GM06990 (cell line): ENCODE measurements around the gene GPATCH2L.

Experiments
- DNase-seq: peaks from one replicate; pipeline ENCODE4 v3.0.0-alpha.2; 2011; ENCODE audit not compliant: insufficient read length; ENCODE audit errors: extremely low read depth
- H3K27me3 ChIP-seq: replicated peaks from 2 replicates; pipeline ENCODE4 v1.6.0; 2011; ENCODE audit warnings: low read length; ENCODE audit not compliant: control insufficient read depth, insufficient read depth
- H3K36me3 ChIP-seq: 2 replicates; pipeline ENCODE4 v1.5.1; 2011; ENCODE audit warnings: low read length; ENCODE audit not compliant: control insufficient read depth, insufficient read depth
- H3K4me3 ChIP-seq: replicated peaks from 2 replicates; pipeline ENCODE4 v1.5.1; 2011; ENCODE audit warnings: low read depth, mild to moderate bottlenecking, control low read depth, low read length
- TF ChIP-seq, protein P1 (sequence below): IDR thresholded peaks from 2 replicates; pipeline ENCODE4 v1.5.1; 2011; ENCODE audit warnings: low read length, control low read depth, mild to moderate bottlenecking, inconsistent platforms; ENCODE audit not compliant: insufficient read depth, poor library complexity, severe bottlenecking

GPATCH2L gene

DNA sequence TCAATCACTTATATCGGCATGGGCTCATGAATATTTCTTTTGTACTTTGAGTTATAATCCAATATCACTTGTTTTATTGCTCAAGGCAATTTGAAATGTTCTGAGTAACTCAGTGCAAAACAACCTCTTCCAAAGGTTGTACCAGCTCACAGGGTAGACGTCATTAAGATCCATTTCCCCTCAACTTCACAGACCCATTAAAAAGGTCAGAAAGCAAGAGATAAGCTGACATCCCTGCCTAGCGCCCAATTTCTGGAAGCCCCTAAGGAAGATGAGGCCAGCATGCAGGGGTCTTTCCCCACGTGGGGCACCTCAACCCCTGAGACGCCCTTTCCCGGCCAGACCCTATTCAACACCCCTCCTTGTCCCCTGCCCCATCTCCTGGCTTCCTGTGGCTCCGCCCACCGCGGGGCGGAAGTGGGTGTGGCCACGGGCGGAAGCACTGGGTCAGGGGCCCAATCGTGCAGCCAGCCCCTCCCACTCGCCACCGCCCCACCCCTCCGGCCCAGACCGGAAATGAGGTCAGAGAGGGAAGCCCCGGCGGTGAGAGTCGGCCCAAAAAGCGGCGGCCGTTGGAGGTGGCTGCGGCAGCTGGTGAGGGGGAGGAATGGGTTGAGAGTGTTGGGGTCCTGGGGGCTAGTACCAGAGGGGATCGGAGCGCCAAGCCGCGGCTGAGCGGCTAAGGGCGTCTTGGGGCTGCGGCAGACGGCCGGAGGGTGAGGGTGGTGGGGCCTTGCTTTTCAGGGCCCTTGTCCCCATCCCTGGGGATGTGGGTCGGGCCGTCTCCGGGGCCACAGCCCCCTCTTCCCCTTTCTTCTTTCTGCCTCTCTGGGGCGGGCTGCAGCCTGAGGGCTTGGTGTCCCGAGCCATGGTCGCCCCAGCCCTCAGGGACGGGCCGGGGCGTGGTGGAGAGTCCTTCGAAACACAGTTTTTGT, at the start of gene GPATCH2L:
Gene GPATCH2L, plus strand, starts transcription at position 525 of the 935 bp plus-strand sequence. CDS start 2,442 bp downstream, outside the sequence.
- no peaks in the 10 kb centered on the region for H3K27me3 ChIP-seq
- H3K4me3 ChIP-seq: peak within 1 kb of the TSS; percentile 97
- TF ChIP-seq, protein P1, sequence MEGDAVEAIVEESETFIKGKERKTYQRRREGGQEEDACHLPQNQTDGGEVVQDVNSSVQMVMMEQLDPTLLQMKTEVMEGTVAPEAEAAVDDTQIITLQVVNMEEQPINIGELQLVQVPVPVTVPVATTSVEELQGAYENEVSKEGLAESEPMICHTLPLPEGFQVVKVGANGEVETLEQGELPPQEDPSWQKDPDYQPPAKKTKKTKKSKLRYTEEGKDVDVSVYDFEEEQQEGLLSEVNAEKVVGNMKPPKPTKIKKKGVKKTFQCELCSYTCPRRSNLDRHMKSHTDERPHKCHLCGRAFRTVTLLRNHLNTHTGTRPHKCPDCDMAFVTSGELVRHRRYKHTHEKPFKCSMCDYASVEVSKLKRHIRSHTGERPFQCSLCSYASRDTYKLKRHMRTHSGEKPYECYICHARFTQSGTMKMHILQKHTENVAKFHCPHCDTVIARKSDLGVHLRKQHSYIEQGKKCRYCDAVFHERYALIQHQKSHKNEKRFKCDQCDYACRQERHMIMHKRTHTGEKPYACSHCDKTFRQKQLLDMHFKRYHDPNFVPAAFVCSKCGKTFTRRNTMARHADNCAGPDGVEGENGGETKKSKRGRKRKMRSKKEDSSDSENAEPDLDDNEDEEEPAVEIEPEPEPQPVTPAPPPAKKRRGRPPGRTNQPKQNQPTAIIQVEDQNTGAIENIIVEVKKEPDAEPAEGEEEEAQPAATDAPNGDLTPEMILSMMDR: no peak
- H3K36me3 ChIP-seq: peaks cover 6% of the 10 kb centered on the region
- peak; percentile 95 for DNase-seq

DNA sequence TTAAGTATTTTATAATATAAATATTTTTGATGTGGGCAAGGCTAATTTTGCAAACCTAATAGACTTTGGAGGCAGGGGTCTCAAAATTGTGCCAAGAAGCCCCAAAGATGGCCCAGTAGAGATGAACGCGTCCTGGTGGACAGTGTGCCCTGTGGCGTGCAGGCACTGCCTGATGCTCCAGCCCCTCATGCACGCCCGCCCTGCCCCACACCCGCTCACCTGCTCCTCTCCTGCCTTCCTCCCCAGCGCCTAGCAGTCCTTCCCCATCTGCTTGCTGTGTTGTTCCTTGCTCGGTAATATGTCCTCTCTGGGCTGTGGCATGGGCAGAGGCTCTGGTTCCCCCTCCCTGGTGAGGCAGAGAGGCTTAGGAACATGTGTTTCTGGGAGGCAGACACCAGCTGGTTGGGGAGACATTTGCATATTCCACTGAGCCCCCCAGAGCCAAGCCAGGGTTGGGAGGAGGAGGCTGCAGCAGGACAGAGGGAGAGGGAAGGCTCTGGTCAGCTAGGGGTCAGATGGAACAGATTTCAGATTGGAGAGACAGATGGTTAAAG, 46.8 kb upstream of the GPATCH2L start:
- H3K4me3 ChIP-seq: no peak overlapping the region
- DNase-seq: no peak
- TF ChIP-seq, protein P1: no peak
- H3K36me3 ChIP-seq: no peaks in the 10 kb centered on the region
- no peaks in the 10 kb centered on the region for H3K27me3 ChIP-seq

DNA sequence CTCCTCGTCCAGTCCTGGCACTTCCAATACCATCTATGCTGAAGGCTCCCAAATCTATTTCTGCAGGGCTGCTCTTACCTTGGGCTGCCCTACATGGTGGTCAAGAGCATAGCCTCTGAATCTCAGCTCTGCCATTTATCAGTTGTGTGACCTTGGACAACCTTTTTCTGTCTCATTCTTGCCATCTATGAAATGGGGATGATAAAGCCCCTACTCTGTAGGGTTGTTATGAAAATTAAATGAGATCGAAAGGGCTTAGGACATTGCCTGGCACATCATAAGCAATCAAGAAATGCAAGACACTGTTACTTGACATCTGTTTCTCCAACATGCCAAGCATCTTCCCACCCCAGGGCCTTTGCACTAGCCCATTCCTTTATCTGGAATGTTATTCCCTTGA, 45.5 kb upstream of the GPATCH2L start:
- Histone ChIP-seq H3K4me3 (no peak overlapping the region), H3K27me3 (peaks cover 2% of the 10 kb centered on the region), H3K36me3 (no peaks in the 10 kb centered on the region)
- TF ChIP-seq, protein P1: no peak
- DNase-seq: no peak

DNA sequence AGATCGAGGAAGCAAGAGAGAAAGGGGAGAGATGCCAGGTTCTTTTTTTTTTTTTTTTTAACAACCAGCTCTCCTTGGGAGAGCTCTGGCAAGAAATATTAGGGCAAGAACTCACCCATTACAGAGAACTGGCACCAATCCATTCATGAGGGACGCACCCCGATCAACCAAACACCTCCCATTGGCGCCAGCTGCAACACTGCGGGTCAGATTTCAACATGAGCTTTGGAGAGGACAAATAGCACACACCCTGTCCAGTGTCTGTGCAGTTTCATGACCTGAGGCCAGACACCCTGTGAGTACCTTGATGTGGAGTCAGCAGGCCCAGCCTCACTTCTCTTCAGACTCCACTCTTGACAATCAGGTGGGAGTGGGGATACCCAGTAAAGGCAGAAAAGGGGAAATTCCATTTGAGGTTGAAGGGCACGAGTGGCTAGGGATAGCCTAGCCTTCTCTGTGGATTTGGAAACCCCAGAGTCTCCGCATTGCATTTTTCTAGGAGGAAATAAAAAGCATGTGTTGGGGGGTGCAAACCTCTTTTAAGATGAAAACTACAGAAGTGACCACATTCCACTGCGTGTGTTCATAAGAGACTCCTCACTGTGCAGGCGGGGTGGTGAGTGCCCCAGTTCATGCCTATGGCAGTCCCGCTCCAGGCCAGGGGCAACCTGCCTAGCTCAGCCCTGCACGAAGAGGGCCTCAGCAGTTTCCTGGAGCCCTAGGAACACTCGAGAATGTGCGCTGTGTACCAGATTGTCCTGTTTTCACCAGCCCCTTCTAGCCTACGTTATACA, 42.4 kb upstream of the GPATCH2L start:
- TF ChIP-seq, protein P1: no peak
- H3K4me3 ChIP-seq: no peak overlapping the region
- no peak for DNase-seq
- peaks cover 3% of the 10 kb centered on the region for H3K27me3 ChIP-seq
- H3K36me3 ChIP-seq: no peaks in the 10 kb centered on the region

DNA sequence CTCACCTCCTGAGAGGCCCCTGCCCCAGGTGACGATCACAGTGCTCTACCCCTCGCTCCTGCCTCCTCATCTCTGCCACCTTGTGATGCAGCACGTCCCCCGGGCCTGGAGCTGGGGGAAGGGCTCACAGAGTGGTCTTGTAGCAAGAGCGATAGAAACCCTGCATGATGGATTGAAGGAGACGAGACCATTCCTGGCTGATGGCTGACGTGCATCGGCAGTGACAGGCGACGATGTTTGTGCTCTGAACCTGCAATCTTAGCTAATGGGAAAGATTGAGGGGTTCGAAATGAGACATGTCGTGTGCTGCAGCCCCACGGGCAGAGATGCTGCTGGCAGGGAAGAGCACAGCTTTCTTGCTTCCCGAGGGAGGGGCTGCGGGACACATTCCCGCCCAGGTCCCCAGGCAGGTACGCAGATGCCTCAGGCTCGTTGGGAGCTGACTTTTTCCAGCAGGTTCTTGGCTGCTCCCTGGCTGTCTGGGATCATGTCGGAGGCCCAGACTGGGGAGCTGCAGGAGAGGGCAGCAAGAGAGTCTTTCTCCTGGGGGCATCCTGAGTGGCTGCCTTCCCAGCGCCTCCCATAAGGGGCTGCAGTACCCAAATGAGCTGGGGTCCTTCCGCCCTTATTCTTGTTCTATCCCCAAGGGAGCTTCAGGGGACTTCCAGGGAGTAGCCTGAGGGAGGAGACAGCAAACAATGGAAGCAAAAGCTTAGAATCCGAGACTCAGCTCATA, 38.7 kb upstream of the GPATCH2L start:
- TF ChIP-seq, protein P1: no peak
- Histone ChIP-seq H3K36me3 (no peaks in the 10 kb centered on the region), H3K4me3 (no peak overlapping the region), H3K27me3 (peaks cover 3% of the 10 kb centered on the region)
- no peak for DNase-seq
